SU-DHL-6 (cell line): ENCODE data around the gene EFNA1.

Experiments used
- EZH2phosphoT487 ChIP-seq: fragments of 200-600 bp; sonication (generic), shearing (Covaris generic); conservative IDR thresholded peaks from 2 replicates; pipeline ENCODE4 v1.6.1; 2018; ENCODE audit warnings: mild to moderate bottlenecking, antibody characterized with exemption, low read length, moderate library complexity, mixed read lengths
- TF ChIP-seq, protein P1 (sequence below): fragments of 200-600 bp; sonication (generic); IDR thresholded peaks from one replicate; pipeline ENCODE4 v1.5.1; 2017; ENCODE audit warnings: antibody characterized with exemption, mild to moderate bottlenecking, low read length, moderate library complexity; ENCODE audit not compliant: insufficient read depth, poor library complexity, severe bottlenecking

DNA sequence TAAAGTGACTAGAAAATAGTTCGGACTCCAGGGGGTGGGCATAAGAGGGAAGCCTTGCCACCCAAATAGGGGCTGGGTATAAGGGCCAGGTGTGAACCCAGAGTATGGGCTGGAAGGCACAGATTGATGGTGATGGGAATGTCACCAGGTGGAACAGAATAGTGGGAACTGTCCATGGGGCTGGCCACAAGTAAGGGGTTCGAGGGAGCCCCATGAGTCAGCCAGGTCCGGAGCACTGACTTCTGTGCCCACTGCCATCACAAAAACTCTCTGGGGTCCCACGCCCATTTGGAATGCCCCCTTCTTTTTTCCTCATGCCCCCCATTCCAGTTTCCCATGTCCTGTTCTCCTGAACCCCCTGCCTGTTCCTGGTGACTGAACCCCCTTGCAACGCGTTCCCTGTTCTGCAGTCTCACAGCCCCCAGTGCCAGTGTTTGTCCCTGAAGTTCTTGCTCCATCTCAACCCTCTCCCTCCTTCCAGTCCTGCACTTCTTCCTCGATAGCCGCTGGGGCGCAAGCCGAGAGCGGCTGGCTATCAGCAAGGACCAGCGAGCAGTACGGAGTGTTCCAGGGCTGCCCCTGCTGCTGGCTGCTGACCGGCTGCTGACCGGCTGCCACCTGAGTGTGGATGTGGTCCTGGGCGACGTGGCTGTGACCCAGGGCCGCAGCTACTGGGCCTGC lies 53.8 kb downstream of the EFNA1 start:
- TF ChIP-seq, protein P1, sequence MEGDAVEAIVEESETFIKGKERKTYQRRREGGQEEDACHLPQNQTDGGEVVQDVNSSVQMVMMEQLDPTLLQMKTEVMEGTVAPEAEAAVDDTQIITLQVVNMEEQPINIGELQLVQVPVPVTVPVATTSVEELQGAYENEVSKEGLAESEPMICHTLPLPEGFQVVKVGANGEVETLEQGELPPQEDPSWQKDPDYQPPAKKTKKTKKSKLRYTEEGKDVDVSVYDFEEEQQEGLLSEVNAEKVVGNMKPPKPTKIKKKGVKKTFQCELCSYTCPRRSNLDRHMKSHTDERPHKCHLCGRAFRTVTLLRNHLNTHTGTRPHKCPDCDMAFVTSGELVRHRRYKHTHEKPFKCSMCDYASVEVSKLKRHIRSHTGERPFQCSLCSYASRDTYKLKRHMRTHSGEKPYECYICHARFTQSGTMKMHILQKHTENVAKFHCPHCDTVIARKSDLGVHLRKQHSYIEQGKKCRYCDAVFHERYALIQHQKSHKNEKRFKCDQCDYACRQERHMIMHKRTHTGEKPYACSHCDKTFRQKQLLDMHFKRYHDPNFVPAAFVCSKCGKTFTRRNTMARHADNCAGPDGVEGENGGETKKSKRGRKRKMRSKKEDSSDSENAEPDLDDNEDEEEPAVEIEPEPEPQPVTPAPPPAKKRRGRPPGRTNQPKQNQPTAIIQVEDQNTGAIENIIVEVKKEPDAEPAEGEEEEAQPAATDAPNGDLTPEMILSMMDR, result no peak
- no peak for TF ChIP-seq EZH2phosphoT487
